ENCODE data around the gene RAF1. TPM values are rescaled to one million over a fixed set of nuclear protein-coding genes. Genes with fewer than 3 reads are reported as not detected.
A peak's percentile ranks its signal among the peaks of the same experiment; 100 is the strongest.

Gene RAF1
- total RNA-seq, 4 donors from 2014 or later = 106 to 136 (median 121) TPM

GRCh38 chr3:12586403-12586802 lies 77.5 kb downstream of the RAF1 start:
- TF ChIP-seq POLR2A (IDR thresholded peaks at IDR 0.05) (no peak), EP300 (IDR thresholded peaks at IDR 0.05) (no peak)
- TF ChIP-seq, protein P1, sequence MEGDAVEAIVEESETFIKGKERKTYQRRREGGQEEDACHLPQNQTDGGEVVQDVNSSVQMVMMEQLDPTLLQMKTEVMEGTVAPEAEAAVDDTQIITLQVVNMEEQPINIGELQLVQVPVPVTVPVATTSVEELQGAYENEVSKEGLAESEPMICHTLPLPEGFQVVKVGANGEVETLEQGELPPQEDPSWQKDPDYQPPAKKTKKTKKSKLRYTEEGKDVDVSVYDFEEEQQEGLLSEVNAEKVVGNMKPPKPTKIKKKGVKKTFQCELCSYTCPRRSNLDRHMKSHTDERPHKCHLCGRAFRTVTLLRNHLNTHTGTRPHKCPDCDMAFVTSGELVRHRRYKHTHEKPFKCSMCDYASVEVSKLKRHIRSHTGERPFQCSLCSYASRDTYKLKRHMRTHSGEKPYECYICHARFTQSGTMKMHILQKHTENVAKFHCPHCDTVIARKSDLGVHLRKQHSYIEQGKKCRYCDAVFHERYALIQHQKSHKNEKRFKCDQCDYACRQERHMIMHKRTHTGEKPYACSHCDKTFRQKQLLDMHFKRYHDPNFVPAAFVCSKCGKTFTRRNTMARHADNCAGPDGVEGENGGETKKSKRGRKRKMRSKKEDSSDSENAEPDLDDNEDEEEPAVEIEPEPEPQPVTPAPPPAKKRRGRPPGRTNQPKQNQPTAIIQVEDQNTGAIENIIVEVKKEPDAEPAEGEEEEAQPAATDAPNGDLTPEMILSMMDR (IDR thresholded peaks at IDR 0.05) = no peak
- Histone ChIP-seq H3K9me3 (no peaks in the 10 kb centered on the region), H3K27me3 (no peaks in the 10 kb centered on the region), H3K27ac (peak overlapping the region in 2 of 4 donors; percentile 7 to 32), H3K4me1 (peaks cover 0 to 17% (median 0%) of the 10 kb centered on the region in 4 donors), H3K4me3 (no peak overlapping the region), H3K36me3 (peaks cover 4 to 98% (median 23%) of the 10 kb centered on the region in 3 donors)
- no peak for DNase-seq (ENCODE audit: low spot score in 2 of 2)
- WGBS, 2 donors = 83 to 88% methylated on average over 3 of the region's 3 CpGs

DNA sequence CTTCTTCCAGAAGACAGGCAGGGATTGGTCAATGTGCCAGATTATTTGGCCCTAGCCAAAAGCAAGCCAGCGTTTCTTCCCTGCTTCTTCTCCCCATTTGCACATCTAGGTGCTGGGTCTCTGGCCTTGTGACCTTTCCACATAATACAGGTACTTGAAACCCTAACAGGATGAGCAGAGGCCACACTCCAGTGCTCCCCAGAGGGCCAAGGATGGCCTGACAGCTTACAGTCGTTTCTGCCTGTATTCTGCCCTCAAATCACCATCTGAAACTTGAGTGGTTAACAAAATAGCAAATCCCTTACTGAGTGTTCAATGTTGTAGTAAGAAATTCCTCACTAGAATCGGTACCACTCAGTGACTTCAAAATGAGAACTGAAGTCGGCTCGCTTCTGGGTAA lies 77.9 kb downstream of the RAF1 start:
- peaks cover 2 to 98% (median 24%) of the 10 kb centered on the region in 3 donors for H3K36me3 ChIP-seq
- peak overlapping the region in 3 of 4 donors; percentile 7 to 39 (median 32) for H3K27ac ChIP-seq
- no peak for TF ChIP-seq POLR2A (IDR thresholded peaks at IDR 0.05)
- TF ChIP-seq, protein P1 (IDR thresholded peaks at IDR 0.05) = no peak
- no peak for TF ChIP-seq EP300 (IDR thresholded peaks at IDR 0.05)

DNA sequence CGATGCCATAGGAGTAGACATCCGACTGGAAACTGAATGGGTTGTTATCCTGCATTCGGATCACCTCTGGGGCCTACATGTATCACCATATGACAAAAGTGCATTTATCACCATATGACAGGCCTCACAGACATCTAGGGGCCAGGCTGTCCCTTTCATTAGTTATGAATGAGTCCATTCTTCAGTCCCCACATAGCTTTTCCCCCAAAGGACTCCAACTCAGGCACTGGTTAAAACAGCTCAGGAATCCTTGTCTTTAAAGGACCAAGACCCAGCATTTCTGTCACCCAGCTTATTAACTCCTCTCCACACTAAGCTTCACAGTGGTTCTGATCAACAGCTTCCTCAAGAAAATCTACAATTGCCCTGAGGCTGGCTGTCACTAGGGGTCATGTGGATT lies 78.7 kb downstream of the RAF1 start:
- Histone ChIP-seq H3K4me1 (peaks cover 0 to 17% (median 0%) of the 10 kb centered on the region in 4 donors), H3K27ac (peak overlapping the region in 3 of 4 donors; percentile 30 to 84 (median 39)), H3K36me3 (peaks cover 2 to 98% (median 20%) of the 10 kb centered on the region in 3 donors), H3K4me3 (no peak overlapping the region), H3K9me3 (no peaks in the 10 kb centered on the region), H3K27me3 (no peaks in the 10 kb centered on the region)
- no peak for DNase-seq (ENCODE audit: low spot score in 2 of 2)
- WGBS, 2 donors = 60 to 68% methylated on average over 3 of the region's 3 CpGs
- no peak for TF ChIP-seq POLR2A (IDR thresholded peaks at IDR 0.05)
- TF ChIP-seq, protein P1 (IDR thresholded peaks at IDR 0.05) = no peak
- no peak for TF ChIP-seq EP300 (IDR thresholded peaks at IDR 0.05)

More for the DNA sequence above, 77.9 kb downstream of the RAF1 start:
- Histone ChIP-seq H3K27me3 (no peaks in the 10 kb centered on the region), H3K4me1 (peaks cover 0 to 17% (median 0%) of the 10 kb centered on the region in 4 donors), H3K4me3 (no peak overlapping the region), H3K9me3 (no peaks in the 10 kb centered on the region)
- no peak for DNase-seq (ENCODE audit: low spot score in 2 of 2)
- 42 to 50% methylated on average over 5 of the region's 5 CpGs for whole genome bisulfite sequencing, 2 donors

DNA sequence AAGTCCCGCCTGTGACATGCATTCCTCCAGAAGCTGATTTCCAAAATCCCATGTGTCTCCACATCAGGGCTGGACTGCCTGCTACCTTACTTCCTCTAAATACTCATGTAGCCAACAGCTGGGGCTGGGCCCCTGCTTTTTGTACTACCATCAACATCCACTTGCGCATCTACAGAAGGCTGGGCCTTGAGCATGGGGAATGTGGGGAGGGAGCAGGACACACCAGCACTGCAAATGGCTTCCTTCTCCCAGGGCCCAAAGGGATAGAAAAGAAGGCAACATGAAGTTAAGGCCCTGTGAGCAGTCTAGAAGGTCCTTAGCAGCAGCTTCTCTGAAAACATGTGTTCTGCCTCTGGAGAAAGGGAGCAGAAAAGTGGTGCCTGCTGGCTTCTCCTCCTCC lies 79.8 kb downstream of the RAF1 start:
- 84 to 93% methylated on average over 2 of the region's 2 CpGs for WGBS, 2 donors
- H3K9me3 ChIP-seq = no peaks in the 10 kb centered on the region
- peaks cover 0 to 17% (median 0%) of the 10 kb centered on the region in 4 donors for H3K4me1 ChIP-seq
- no peaks in the 10 kb centered on the region for H3K27me3 ChIP-seq
- H3K36me3 ChIP-seq = peaks cover 2 to 98% (median 20%) of the 10 kb centered on the region in 3 donors
- no peak overlapping the region for H3K4me3 ChIP-seq
- H3K27ac ChIP-seq = peak overlapping the region in 2 of 4 donors; percentile 39 to 84
- TF ChIP-seq POLR2A (IDR thresholded peaks at IDR 0.05) (no peak), EP300 (IDR thresholded peaks at IDR 0.05) (no peak)
- TF ChIP-seq, protein P1 (IDR thresholded peaks at IDR 0.05) = no peak
- DNase-seq (ENCODE audit: low spot score in 2 of 2) = no peak

- no peak for DNase-seq (ENCODE audit: low spot score in 2 of 2)
- Histone ChIP-seq H3K9me3 (no peaks in the 10 kb centered on the region), H3K4me1 (peaks cover 0 to 17% (median 0%) of the 10 kb centered on the region in 4 donors), H3K27me3 (no peaks in the 10 kb centered on the region), H3K27ac (no peak overlapping the region), H3K36me3 (peaks cover 2 to 98% (median 20%) of the 10 kb centered on the region in 3 donors), H3K4me3 (no peak overlapping the region)
- TF ChIP-seq POLR2A (IDR thresholded peaks at IDR 0.05) (no peak), EP300 (IDR thresholded peaks at IDR 0.05) (no peak)
- TF ChIP-seq, protein P1 (IDR thresholded peaks at IDR 0.05) = no peak
These were observed 80.6 kb downstream of the RAF1 start for GRCh38 chr3:12583280-12583679.

All from tibial nerve (tissue), 4 donors.